Measurements from ENCODE around the gene TSPAN9. TPM values are rescaled to one million over a fixed set of nuclear protein-coding genes. Genes with fewer than 3 reads are reported as not detected.

The TSPAN9 gene
- total RNA-seq, 1 experiment from 2014 or later, result 7.7 TPM

- in situ Hi-C loops (cut with HindIII; ENCODE audit: low pct_unique_long_range_greater_than_20kb, low sequenced_read_pairs), result no loop called here
- intact Hi-C loops (cut with micrococcal nuclease; ENCODE audit: unreplicated experiment), result no loop called here
- TF ChIP-seq SIN3A (IDR thresholded peaks at IDR 0.05; ENCODE audit: borderline replicate concordance, insufficient read depth, low read depth, low read length) (no peak), POLR2AphosphoS5 (IDR thresholded peaks at IDR 0.05; ENCODE audit: low read depth, low read length) (no peak), REST (IDR thresholded peaks at IDR 0.05; ENCODE audit: insufficient read depth in 1 of 2, low read depth in 2 of 2, low read length in 1 of 2) (no peak), CTCF (IDR thresholded peaks at IDR 0.05) (no peak), TCF7L2 (IDR thresholded peaks at IDR 0.05; ENCODE audit: low read depth, low read length) (no peak)
- DNase-seq (ENCODE audit: low read depth, low spot score) (no peak), ATAC-seq (0 out of 2 replicates have a peak, but pooled peaks have one; percentile 36)
- BruUV-seq (replicated peaks), result no TSS peak
- ChIA-PET CTCF (no interaction called here), POLR2A (no interaction called here)
- Histone ChIP-seq H3K36me3 (ENCODE audit: control insufficient read depth, insufficient read depth, low read length) (no peaks in the 10 kb centered on the region), H3K4me1 (ENCODE audit: control insufficient read depth, insufficient read depth, low read length) (no peaks in the 10 kb centered on the region), H3K27ac (ENCODE audit: low read length) (no peak overlapping the region), H3K27me3 (ENCODE audit: control insufficient read depth, insufficient read depth, low read length) (no peaks in the 10 kb centered on the region), H3K4me3 (ENCODE audit: low read depth in 2 of 2, low read length in 2 of 2) (no peak overlapping the region), H3K9me3 (ENCODE audit: control insufficient read depth, insufficient read depth, low read depth, low read length) (no peaks in the 10 kb centered on the region)
These were observed 44.2 kb upstream of the TSPAN9 start for GRCh38 chr12:3032770-3033538.

- Histone ChIP-seq H3K4me3 (ENCODE audit: low read depth in 2 of 2, low read length in 2 of 2) (no peak overlapping the region), H3K27me3 (ENCODE audit: control insufficient read depth, insufficient read depth, low read length) (no peaks in the 10 kb centered on the region), H3K4me1 (ENCODE audit: control insufficient read depth, insufficient read depth, low read length) (no peaks in the 10 kb centered on the region), H3K36me3 (ENCODE audit: control insufficient read depth, insufficient read depth, low read length) (no peaks in the 10 kb centered on the region), H3K27ac (ENCODE audit: low read length) (no peak overlapping the region), H3K9me3 (ENCODE audit: control insufficient read depth, insufficient read depth, low read depth, low read length) (no peaks in the 10 kb centered on the region)
- CTCF ChIA-PET, result interaction anchor here (0.6 to 0.8 kb wide), 2 partner anchors 146 to 168 kb away, joined by 3 to 9 read pairs; no protein-coding TSS in a partner anchor
- no TSS peak for BruUV-seq (replicated peaks)
- in situ Hi-C loops (cut with HindIII; ENCODE audit: low pct_unique_long_range_greater_than_20kb, low sequenced_read_pairs) (no loop called here), intact Hi-C loops (cut with micrococcal nuclease; ENCODE audit: unreplicated experiment) (no loop called here)
- TF ChIP-seq TCF7L2 (IDR thresholded peaks at IDR 0.05; ENCODE audit: low read depth, low read length) (no peak), CTCF (IDR thresholded peaks at IDR 0.05) (no peak), REST (IDR thresholded peaks at IDR 0.05; ENCODE audit: insufficient read depth in 1 of 2, low read depth in 2 of 2, low read length in 1 of 2) (no peak), POLR2AphosphoS5 (IDR thresholded peaks at IDR 0.05; ENCODE audit: low read depth, low read length) (no peak), SIN3A (IDR thresholded peaks at IDR 0.05; ENCODE audit: borderline replicate concordance, insufficient read depth, low read depth, low read length) (no peak)
- no peak for DNase-seq (ENCODE audit: low read depth, low spot score)
- POLR2A ChIA-PET, result no interaction called here
- no peak for ATAC-seq
These were observed 43.7 kb upstream of the TSPAN9 start for GRCh38 chr12:3033539-3033867.
